HG03565 (cell line): ENCODE data around the gene PRTFDC1.
"Not testable (repeated sequence)": the region's sequence is repeated elsewhere in the genome, so short reads cannot be mapped to it uniquely, and the experiment has no call there.

Experiments
- ATAC-seq: cut with Tn5 transposase; IDR thresholded peaks from one replicate; pipeline ENCODE4 v1.9.1; 2021; ENCODE audit warnings: mild to moderate bottlenecking, moderate library complexity; ENCODE audit not compliant: unreplicated experiment

Gene PRTFDC1

DNA sequence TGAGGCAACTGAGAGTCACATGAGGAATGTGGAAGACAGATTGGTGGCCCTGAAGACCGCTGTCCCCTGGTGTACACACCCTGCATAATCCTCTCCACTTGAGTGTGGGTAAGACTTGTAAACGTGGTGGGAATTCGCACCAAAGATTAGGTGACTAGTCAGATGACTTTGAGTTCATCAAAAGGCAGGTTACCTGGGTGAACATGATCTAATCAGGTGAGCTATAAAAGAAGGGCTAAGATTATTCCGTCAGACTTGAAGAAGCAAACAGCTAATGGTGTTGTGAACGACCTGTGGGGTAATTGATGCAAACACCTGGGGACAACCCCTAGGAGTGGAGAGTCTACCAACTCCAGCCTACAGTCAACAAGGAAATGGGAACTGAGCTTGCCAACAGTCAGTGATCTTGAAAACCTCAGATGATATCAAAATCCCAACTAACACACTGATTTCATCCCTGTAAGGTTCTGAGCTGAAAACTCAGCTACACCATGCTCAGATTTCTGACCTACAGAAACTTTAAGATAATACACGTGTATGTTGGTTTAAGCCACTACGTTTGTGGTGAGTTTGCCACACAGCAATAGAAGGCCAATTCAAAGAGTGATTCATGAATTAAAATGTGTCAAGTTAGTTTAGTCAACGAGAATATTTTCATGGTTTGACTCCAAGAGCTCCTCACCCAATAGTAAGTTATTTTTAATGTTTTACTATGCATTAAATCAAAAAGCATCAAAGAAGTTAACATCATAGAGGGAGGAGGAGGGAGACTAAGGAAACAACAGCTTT is 16.7 kb downstream of the PRTFDC1 start:
- ATAC-seq = no peak

DNA sequence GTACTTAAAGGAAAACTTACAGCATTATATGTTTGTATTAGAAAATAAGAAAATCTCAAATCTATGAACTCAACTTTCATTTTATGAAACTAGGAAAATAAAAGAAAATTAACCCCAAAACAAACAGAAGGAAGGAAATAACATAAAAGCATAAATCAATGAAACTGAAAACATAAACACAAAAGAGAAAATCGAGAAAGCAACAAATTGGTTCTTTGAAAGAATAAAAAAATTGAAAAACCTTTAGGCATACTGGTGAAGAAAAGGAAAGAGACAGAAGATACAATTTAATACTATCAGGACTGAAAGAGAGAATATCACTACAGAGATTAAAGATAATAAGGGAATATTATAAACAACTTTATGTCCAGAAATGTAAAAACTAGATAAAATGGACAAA is 21.2 kb downstream of the PRTFDC1 start:
- ATAC-seq = no peak

DNA sequence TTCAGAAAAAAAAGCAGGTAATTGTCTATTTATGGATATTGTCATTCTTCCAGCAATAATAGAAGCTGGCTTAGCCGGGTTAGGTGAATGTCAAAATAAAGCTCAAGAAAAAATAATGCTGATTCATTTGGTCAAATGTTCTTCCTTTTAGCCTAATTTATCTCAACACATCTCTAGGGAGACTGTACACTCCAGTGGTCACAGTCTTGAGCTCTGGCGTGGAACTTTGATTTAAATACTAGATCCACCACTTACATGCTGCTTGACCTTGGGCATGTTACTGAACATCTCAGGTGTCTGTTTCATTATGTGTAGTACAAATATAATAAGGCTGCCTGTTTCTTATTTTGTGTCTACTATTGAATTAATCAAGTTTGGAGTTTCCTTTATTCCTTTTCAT is 22.0 kb downstream of the PRTFDC1 start:
- ATAC-seq = peak; percentile 87

DNA sequence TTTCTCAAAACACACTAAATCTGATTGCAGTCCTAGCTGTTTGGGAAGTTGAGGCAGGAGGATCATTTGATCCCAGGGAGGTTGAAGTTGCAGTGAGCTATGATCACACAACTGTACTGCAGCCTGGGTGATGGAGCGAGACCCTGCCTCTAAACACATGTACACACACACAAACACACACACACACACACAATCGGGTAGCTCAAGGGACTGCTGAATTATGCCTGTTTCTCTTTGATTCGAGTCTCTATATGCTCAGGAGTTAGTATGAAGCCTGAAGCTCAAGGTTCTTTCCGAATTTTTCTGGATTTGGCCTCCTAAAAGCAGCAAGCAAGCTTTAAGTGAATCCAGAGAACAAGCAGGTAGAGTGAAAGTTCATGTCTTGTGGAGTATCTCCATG is 22.5 kb downstream of the PRTFDC1 start:
- no peak for ATAC-seq

DNA sequence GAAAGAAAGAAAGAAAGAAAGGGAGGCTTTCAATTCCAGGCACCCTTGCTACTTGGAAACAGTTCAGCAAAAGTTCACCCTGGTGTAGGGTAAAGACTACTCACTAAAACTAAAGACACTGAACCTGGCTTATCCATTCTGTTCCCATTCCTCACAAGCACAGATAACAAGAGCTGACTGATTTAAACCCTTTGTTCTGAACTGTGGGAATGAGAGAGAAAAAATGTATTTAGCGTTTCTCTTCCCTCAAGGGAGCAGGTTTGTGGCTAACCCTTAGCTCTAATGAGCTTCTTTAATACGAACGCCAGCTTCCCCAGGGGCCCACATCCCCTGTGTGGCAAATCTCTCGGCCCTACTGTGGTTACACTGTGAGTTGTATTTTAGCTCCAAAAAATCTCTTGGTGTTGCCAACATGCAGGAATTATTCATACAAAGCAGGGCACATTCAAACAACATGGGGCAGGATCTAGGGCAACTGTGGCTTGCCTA is 23.3 kb downstream of the PRTFDC1 start:
- no peak for ATAC-seq

DNA sequence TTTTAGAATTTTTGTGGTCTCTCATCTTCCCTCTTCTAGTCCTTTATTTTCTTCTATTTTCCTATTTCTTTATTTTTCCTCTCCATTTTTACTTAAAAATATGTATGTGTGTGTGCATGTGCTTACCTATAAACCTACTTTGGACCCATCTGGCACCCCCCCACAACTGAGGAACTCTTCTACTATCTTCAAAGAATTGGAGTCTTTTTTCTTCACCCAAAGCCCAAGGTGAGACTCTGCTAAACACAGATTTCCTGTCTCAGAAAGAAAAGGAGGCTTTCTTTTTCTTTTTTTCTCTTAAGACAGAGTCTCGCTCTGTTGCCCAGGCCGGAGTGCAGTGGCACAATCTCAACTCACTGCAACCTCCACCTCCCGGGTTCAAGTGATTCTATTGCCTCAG is 24.2 kb downstream of the PRTFDC1 start:
- ATAC-seq = no peak

DNA sequence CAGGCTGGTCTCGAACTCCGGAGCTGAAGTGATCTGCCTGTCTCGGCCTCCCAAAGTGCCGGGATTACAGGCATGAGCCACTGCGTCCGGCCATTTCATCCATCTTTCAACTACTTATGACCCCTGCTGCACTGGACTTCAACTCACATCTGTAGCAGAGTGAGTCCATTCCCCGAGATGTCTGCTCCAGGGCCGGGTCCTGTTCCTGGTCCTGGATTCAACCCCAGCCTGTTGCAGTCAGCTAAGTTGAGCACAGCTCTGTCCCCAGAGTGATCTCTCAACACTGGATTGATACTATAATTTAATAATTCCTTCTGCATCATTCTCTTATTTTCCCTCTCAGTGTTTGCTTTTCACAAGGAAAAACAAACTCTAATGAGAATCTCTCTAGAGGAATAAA is 25.8 kb downstream of the PRTFDC1 start:
- no peak for ATAC-seq

DNA sequence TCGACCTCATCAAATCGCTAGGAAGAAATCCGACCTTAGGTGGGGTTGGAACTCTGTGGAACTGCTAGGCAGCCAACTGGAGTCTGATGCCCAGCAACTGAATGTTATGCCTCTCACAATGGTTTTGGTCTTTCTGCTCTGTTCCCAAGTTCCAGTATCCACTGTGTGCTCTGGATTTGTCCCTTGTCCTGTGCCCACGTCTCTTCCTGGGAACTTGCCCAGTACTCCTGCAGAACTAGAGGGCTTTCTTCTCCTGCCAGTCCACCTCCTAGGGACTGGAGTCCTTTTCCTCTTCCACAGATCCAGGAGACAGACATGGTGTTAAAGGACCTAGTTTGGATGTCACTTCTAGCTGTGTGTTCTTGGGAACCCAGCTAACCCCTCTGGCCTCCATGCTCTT is 26.6 kb downstream of the PRTFDC1 start:
- no peak for ATAC-seq

DNA sequence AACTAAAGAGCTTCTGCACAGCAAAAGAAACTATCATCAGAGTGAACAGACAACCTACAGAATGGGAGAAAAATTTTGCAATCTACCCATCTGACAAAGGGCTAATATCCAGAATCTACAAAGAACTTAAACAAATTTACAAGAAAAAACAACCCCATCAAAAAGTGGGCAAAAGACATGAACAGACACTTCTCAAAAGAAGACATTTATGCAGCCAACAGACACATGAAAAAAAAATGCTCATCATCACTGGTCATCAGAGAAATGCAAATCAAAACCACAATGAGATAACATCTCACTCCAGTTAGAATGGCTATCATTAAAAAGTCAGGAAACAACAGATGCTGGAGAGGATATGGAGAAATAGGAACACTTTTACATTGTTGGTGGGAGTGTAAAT is 27.9 kb downstream of the PRTFDC1 start:
- not testable (repeated sequence) for ATAC-seq

DNA sequence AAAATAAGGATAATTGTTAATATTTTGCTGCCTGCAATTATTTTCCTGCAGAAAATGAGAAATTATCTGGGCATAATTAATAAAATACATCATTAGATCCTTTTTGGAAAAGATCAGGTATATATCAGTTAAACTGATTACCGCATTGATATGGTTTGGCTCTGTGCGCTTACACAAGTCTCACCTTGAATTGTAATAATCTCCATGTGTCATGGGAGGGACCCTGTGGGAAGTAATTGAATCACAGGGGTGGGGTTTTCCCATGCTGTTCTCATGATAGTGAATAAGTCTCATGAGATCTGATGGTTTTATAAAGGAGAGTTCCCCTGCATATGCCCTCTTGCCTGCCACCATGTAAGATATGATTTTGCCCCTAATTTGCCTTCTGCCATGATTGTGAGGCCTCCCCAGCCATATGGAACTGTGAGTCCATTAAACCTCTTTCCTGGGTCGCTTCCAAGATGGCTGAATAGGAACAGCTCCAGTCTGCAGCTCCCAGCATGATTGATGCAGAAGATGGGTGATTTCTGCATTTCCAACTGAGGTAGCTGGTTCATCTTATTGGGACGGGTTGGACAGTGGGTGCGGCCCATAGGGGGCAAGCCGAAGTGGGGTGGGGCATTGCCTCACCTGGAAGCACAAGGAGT is 30.1 kb downstream of the PRTFDC1 start:
- not testable (repeated sequence) for ATAC-seq

DNA sequence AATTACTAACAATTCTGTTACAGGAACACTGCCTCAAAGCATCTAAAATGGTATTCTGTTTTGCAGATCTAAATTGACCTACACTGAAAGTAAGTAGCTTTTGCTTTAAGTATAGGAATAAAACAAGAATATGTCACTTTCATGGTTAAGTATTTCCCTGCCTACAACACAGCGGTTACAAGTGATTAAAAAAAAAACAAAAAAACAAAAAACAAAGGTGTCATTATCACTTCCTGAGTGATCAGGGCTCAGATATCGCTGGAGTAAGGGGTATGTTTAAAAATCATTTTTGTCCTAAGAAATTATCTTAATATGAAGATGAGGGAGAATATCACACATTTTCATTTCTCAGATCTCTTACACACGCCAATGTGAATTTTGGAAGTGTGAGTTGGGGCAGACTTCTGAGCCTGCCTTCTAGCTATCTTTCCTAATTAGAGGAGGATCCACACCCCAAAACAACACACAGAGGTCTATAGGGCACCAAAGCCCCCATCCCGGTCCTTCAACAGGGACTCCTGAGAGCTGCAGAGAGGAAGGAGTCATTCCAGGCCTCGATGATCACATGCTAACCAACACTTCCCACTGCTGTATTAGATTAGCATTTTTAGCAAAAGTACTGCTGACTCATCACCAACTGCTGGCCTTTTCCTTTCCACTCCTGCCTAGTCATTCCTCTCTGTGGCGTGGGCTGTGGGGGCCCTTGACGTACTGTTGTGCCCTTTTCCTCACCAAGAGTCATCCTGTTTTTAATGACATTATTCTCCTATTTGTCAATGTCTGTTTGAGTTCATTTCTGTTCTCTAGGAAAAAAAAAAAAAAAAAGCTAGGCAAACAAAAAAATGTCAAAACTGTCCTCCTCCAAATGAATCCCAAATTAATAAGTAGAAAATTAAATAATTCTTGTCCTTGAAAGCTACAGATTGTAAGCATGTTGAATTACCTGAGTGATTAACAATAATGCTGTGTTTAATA is 31.2 kb downstream of the PRTFDC1 start:
- ATAC-seq = peak; percentile 95

DNA sequence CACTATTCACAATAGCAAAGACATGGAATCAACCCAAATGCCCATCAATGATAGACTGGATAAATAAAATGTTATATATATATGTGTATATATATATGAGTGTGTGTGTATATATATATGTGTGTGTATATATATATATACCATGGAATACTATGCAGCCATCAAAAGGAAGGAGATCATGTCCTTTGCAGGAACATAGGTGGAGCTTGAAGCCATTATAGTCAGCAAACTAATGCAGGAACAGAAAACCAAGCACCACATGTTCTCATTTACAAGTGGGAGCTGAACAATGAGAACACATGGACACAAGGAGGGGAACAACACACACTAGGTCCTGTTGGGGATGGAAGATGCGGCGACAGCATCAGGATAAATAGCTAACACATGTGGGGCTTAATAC is 32.2 kb downstream of the PRTFDC1 start:
- not testable (repeated sequence) for ATAC-seq

DNA sequence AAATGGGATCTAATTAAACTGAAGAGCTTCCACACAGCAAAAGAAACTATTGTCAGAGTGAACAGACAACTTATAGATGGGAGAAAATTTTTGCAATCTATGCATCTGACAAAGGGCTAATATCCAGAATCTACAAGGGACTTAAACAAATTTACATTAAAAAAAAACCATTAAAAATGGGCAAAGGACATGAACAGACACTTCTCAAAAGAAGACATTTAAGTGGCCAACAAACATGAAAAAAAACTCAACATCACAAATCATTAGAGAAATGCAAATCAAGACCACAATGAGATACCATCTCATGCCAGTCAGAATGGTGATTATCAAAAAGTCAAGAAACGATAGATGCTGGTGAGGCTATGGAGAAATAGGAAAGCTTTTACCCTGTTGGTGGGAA is 32.8 kb downstream of the PRTFDC1 start:
- ATAC-seq = not testable (repeated sequence)

DNA sequence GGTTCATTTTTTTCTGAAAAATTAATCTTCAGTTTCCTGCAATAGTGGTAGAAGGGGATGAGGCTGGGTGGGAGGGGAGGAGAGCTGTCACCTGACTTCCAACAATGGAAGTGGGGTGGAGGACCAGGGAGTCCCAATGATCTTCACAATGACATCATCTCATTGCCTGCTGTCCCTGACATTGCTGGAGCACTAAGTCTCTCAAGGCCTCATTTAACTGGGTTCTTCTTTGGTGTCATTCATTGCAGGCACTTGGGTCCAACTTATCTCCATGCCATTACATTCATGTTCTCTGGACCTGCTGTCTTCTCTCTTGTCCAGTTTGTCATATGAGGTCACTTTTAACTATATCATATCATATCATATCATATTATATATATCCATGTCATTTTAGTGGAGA is 34.4 kb downstream of the PRTFDC1 start:
- ATAC-seq = no peak

DNA sequence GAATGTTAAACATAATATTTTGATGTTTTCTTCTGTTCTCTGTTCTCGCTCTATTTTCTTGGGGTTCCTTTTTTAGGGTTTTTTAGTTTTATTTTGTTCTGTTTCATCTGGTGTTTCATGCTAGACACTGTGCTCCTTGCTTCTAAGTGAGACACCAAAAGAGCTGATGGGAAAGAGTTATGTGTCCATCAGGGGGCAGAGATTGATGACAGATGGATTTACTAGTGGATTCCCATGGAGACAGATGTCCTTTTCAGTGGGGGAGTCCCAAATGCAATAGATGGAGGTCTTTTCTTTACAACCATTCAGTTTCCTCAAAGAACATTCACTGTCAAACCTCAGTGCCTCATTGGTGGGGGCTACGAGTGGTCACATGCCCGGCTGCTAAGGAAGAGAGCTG is 34.9 kb downstream of the PRTFDC1 start:
- no peak for ATAC-seq

DNA sequence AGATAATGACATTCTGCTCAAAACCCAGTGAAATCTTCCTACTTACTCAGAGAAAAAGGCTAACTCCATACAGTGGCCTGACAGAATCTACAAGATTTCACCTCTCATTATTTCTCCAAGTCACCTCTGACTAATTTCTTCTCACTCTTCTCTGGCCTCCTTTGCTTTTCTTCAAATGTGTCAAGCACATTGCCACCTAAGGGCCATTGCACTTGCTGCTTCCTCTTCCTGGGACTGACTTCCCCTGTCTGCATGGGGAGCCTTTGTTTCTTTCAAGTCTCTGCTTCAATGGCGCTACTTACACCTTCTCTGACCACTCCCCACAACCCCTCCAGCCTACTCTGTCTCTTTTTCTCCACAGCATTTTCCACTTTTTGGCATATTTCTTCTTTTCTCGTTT is 36.0 kb downstream of the PRTFDC1 start:
- ATAC-seq = no peak

DNA sequence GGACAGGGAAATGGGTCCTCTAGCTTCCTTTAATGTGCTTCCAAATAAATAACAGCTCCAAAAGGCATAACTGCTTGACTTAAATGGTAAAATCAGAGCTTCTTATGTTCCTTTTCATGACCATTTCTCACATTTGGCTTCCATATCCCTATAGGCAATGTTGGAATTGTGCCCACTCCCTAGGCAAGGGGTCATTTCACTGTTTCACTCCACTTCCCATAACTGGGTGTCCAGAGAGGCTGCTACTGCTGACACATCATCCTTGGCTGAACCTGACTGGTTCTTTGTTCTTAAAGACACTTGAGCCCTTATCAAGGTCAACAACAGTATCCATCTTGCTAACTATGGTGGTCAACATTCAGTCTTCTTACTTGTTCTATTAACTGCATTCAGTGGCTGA is 37.1 kb downstream of the PRTFDC1 start:
- no peak for ATAC-seq

DNA sequence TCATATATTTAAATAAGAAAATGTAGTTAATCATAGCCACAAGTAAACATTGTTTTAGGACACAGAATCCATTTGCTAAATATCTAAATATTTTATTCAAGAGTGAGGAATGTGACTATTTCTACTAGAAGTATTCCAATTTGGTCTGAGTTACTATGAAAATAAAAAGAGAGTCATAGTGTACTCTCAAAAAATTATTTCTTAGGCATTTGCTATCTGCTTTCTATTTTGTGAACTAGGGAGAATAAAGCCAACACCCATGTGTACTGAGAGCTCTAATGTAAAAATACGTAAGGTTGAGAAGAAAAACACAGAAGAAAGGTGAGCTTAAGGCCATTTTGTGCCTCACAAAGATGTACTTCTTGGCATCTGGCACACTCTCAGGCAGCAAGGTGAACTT is 38.3 kb downstream of the PRTFDC1 start:
- ATAC-seq = no peak

DNA sequence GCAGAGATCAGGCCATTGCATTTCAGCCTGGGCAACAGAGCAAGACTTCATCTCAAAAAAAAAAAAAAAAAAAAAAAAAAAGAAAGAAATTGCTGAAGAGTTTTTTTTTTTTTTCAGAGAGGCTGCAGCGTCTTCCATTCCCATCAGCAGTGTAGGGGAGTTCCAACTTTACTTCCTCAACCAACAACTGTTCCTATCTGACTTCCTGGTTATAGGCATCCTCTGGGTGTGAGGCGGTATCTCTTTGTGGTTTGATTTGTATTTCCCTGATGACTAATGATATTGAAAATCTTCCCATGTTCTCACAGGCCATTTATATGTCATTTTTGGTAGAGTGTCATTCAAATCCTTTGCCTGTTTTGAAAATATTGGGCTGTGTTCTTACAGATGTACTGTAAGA is 40.2 kb downstream of the PRTFDC1 start:
- ATAC-seq = no peak

DNA sequence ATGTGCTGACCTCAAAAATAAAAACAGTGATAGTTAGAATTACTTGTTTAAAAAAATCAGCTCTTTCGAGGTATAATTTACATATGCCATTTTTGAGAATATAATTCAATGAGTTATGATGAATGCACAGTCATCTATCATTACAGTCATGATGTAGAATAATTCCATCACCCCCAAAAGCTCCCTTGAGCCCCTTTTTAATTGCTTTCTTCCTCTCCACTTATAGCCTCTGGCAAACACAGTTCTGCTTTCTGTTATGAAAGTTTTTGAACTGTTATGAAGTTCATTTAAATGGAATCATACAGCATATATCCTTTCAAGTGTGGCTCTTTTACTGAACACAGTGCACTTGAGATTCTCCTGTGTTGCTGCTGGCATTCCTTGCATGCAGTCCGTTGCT is 41.4 kb downstream of the PRTFDC1 start:
- no peak for ATAC-seq

DNA sequence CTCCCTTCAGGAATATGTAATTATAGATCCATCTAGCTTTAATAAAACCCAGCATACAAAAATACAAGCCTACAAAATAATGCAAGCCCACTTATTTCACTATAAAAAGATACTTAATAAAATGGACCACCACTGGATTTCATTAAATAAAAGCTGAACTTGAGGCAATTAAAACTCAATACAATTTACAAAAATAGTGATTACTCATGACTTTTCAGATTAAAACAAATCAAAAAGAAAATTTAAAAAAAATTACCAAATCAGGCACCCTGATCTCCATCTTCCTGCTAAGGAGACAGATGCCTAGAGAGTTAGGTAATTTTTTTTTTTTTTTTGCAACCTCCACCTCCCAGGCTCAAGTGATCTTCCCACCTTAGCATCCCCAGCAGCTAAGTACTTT is 41.8 kb downstream of the PRTFDC1 start:
- no peak for ATAC-seq
